GM08714 (cell line): ENCODE results near the gene ERMAP.

Source experiments
- H3K4me3 ChIP-seq: fragments of 200-500 bp; sonication (Bioruptor generic); 2 replicates; pipeline ENCODE4 v1.5.1; 2014; ENCODE audit warnings: mild to moderate bottlenecking, low read length, inconsistent platforms
- ZNF274 ChIP-seq: IDR thresholded peaks from 2 replicates; pipeline ENCODE4 v1.6.1; 2012; ENCODE audit warnings: mild to moderate bottlenecking, low read depth, low read length

ERMAP gene, protein sequence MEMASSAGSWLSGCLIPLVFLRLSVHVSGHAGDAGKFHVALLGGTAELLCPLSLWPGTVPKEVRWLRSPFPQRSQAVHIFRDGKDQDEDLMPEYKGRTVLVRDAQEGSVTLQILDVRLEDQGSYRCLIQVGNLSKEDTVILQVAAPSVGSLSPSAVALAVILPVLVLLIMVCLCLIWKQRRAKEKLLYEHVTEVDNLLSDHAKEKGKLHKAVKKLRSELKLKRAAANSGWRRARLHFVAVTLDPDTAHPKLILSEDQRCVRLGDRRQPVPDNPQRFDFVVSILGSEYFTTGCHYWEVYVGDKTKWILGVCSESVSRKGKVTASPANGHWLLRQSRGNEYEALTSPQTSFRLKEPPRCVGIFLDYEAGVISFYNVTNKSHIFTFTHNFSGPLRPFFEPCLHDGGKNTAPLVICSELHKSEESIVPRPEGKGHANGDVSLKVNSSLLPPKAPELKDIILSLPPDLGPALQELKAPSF

GRCh38 chr1:42816585-42817439 is at the start of gene ERMAP, which contains the start of gene SVBP:
Gene ERMAP, plus strand, starts transcription at chr1:42817122. Its CDS starts 13,327 bp downstream, at chr1:42830449.
Gene SVBP, minus strand, starts transcription at chr1:42817397. Its CDS starts 853 bp downstream, at chr1:42816544.
- no peak for TF ChIP-seq ZNF274
- peak within 1 kb of the TSS; percentile 93 for H3K4me3 ChIP-seq

DNA sequence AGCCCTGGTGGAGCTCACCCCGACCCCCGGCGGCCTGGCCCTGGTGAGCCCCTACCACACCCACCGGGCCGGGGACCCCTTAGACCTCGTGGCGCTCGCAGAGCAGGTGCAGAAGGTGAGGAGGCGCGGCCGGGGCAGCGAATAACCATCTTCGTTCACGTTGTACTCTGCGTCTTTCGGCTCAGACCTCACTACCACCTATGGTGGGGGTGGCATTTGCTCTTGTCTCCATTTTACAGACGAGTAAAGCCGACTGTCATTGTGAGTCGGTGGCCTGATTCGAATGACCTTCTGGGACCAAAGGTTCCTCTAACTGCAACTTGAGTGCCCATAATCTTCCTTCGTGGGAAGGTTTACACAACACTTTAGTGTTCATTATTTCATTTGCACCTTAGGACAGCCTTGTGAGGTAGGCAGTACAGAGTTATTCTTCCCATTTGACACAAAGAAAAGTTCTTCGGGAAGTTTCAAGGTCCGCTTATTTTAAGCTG is 49.4 kb upstream of the ERMAP start:
- H3K4me3 ChIP-seq: peak overlapping the region; percentile 86
- no peak for TF ChIP-seq ZNF274

- peak overlapping the region; percentile 86; the same call in 1 of the 2 replicates for H3K4me3 ChIP-seq
- no peak for TF ChIP-seq ZNF274
Measured at GRCh38 chr1:42768172-42768571, 48.8 kb upstream of the ERMAP start.

DNA sequence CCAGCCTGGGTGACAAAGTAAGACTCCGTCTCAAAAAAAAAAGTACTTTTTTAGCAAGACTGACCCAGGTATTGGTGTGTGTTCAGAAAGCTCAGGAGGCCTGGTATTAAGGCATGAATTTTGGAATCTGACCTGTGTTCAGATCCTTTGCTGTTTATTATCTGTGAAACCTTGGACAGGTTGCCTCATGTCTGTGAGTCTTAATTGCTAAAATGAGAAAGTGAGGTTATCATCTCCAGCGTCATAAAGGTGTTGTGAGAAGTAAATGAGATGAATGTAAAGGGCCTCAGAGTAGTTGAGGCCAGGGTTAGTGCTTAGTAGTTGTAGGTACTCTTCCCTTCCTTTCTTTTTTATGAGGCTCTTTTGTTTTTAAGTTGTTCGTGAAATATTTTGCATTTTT is 47.1 kb upstream of the ERMAP start:
- TF ChIP-seq ZNF274: no peak
- H3K4me3 ChIP-seq: no peak overlapping the region

DNA sequence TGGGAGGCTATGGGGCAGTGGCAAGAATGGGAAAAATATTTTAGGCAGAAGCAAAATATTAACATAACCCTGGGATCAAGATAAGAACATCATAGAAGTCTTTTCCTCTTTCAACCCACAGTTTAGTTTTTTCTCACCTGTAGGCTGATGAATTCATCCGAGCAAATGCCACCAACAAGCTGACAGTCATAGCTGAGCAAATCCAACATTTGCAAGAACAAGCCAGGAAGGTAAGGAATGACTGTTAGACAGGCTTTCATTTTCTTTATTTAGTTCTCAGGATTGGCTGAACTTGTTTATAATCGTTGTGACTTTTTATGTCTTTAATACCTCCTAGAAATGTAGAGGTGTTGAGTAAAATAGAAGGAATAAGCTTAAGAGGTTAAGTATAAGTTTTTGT is 43.5 kb upstream of the ERMAP start:
- no peak for TF ChIP-seq ZNF274
- H3K4me3 ChIP-seq: no peak overlapping the region

DNA sequence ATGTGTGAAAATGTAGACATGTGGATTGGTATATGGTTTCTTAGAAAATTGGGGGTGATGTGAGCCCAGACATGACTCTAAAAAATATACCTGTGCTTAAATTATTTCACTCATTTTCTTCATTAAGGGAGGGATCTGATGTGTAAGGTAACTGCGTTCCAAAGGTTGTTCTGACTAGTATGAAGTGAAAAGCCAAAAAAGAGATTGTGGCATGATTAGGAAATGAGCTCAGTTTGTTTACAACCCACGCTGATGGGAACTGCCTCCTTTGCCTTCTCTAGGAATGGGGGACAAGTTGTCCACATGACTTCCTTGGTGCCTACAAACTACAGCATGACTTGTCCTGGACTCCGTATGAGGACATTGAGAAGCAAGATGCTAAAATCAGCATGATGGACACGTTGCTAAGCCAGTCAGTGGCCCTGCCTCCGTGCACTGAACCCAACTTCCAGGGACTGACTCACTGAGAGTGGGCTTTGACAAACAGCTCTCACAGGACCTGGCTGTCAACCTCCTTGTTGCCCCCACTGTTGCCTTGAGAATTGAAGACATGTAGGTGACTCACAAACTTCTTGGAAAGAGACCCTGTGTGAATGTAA is 41.9 kb upstream of the ERMAP start:
- no peak for TF ChIP-seq ZNF274
- H3K4me3 ChIP-seq: no peak overlapping the region

GRCh38 chr1:42776502-42776901 is 40.4 kb upstream of the ERMAP start:
- no peak for TF ChIP-seq ZNF274
- no peak overlapping the region for H3K4me3 ChIP-seq

- no peak overlapping the region for H3K4me3 ChIP-seq
- no peak for TF ChIP-seq ZNF274
Measured at GRCh38 chr1:42777852-42778251, 39.1 kb upstream of the ERMAP start.

DNA sequence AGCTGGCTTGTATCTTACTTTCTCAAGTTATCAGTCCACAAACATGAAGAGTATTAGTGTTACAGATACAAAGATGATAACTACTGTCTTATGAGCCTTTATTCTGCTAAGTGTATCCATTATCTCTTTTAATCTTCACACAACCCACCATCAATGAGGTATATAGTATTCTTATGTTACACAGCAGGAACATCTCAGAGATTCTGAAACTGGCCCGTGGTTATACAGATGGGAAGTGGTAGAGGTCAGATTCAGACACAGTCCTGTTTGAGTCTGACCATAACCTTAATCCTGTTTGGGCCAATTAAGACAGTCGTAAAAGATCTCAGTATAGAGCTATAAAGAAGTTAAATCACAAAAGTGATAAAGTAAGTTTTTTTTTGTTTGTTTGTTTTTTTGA is 37.2 kb upstream of the ERMAP start:
- H3K4me3 ChIP-seq: no peak overlapping the region
- no peak for TF ChIP-seq ZNF274

- TF ChIP-seq ZNF274: no peak
Measured at GRCh38 chr1:42780176-42780575, 36.7 kb upstream of the ERMAP start.

GRCh38 chr1:42783092-42783491 is 33.8 kb upstream of the ERMAP start:
- no peak overlapping the region for H3K4me3 ChIP-seq
- no peak for TF ChIP-seq ZNF274

More at GRCh38 chr1:42780176-42780575, 36.7 kb upstream of the ERMAP start:
- no peak overlapping the region for H3K4me3 ChIP-seq

DNA sequence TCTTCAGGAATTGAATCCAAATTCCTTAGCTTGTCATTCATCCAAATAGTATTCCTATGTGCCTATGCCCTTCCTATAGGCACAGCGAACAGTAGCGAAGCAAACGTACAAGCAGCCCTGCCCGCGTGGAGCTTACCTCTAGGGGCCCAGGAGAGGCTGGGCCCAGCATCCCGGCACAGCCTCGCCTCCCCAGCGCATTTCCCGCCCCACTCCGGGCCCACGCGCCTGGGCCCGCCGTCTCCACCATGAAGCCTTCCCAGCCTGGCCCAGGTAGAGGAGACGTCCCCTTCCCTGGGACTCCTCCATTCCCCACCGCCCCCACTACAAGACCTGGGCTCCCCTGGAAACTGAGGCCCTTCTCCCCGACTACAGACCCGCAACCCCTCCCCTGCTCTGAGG is 32.4 kb upstream of the ERMAP start:
- H3K4me3 ChIP-seq: no peak overlapping the region
- TF ChIP-seq ZNF274: no peak

DNA sequence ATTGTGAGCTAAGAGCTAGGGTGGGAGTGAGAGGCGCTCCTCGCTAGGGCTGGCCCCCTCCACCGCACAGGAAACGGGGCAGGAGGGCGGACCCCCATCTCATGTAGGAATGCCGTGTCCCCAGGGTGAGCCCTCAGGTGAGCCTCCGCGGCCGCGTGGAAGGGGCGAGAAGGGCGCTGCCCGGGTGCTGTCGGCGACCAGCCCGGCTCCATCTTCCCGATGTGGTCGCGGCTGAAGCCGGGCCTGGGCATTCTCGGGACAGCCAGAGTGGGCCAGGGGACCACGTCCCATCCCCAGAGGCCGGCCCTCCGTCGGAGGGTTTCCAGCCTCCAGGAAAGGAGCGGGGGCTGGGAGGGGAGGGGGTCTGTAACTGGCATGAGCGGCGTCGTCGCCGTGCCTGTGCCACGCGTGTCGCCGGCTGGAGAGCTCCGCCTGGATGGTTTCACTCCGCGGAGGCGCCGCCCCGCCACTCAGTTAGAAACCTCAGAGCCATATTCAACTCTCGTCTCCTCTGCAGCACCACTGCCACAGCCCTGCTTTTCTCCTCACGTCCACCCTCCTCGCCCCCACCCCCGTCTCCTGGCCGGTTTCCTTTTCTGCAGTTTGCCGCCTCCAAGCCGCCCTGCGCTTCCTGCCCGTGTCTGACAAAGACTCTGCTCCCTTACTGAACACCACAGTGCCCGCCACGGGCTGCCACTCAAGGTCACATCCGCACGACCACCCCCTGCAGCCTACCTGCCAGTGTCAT is 31.8 kb upstream of the ERMAP start, which contains the start of gene TMEM269:
TMEM269 (plus strand) TSS at position 46 of the 748 bp plus-strand sequence. CDS start 4,903 bp downstream, outside the sequence.
- no peak for TF ChIP-seq ZNF274
- no peak within 1 kb of the TSS; the same call in 1 of the 2 replicates for H3K4me3 ChIP-seq

DNA sequence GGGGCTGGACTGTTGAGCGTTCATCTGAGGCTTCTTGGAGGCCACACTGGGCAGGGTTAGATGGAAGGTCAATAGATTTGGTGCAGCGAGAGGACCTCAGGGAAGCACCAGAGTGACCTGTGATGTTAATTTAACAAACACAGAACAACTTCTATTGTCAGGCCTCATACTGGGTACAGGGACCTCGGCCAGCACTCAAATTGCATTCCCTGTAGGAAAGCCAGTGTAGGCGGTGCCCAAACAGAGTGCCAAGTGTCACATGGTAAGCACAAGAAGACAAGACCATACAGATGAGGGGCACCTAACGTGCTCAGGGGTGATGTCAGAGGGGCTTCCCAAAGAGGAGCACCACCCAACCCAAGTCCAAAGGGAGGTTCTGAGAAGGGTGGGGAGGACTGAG is 30.8 kb upstream of the ERMAP start:
- H3K4me3 ChIP-seq: no peak overlapping the region
- TF ChIP-seq ZNF274: no peak
